SK-N-SH (cell line): ENCODE measurements around the gene EMP1. TPM values are rescaled to one million over a fixed set of nuclear protein-coding genes. Genes with fewer than 3 reads are reported as not detected.

ENCODE experiments used
- CTCF ChIA-PET: fragments of 300-600, 350-600 bp; formaldehyde crosslinking; extraction: SDS; loops from one replicate; lab custom pipeline; 2021; lab: Yijun Ruan, JAX
- POLR2A ChIA-PET: fragments of 350-600 bp; sonication (Branson Sonifier 250); formaldehyde crosslinking; extraction: SDS; loops from one replicate; lab custom pipeline; 2020; ENCODE audit warnings: antibody characterized with exemption, inconsistent platforms; lab: Yijun Ruan, JAX
- DNase-seq: peaks from one replicate; pipeline ENCODE4 v3.0.0; 2012
- H2AFZ ChIP-seq: fragments of 200-600 bp; sonication (generic); 2 replicates; pipeline ENCODE4 v1.8.1; 2016; ENCODE audit warnings: antibody characterized with exemption, mild to moderate bottlenecking, low read depth
- H3F3A ChIP-seq: fragments of 200-600 bp; sonication (generic); replicated peaks from 2 replicates; pipeline ENCODE3; 2016; ENCODE audit warnings: antibody characterized with exemption, mild to moderate bottlenecking; ENCODE audit not compliant: insufficient read depth
- H3K27ac ChIP-seq, 2 experiments: fragments of 200-500 bp in 1 of 2; fragments of 200-600 bp in 1 of 2; sonication (Bioruptor generic) in 1 of 2; sonication (generic), shearing (Covaris generic) in 1 of 2; 2 replicates each; pipeline versions ENCODE4 v1.5.1 to v1.6.1; 2014 to 2016; ENCODE audit warnings: low read depth in 2 of 2, inconsistent platforms in 1 of 2, low read length in 1 of 2, mild to moderate bottlenecking in 1 of 2, mixed read lengths in 1 of 2
- H3K27me3 ChIP-seq: fragments of 200-600 bp; sonication (generic), shearing (Covaris generic); 2 replicates; pipeline ENCODE4 v1.6.1; 2016; ENCODE audit warnings: mixed run types; ENCODE audit not compliant: insufficient read depth
- H3K36me3 ChIP-seq, 2 experiments: fragments of 200-500 bp in 1 of 2; fragments of 200-600 bp in 1 of 2; sonication (Bioruptor generic) in 1 of 2; sonication (generic) in 1 of 2; replicated peaks in 1 of 2; 2 replicates each; pipeline versions ENCODE3 to v1.5.1; 2014 to 2016; ENCODE audit warnings: low read length in 1 of 2, mild to moderate bottlenecking in 1 of 2; ENCODE audit not compliant: insufficient read depth in 2 of 2, control insufficient read depth in 1 of 2
- H3K4me1 ChIP-seq, 2 experiments: fragments of 200-500 bp in 1 of 2; fragments of 200-600 bp in 1 of 2; sonication (Bioruptor generic) in 1 of 2; sonication (generic), shearing (Covaris generic) in 1 of 2; 2 replicates each; pipeline versions ENCODE4 v1.5.1 to v1.6.1; 2014 to 2016; ENCODE audit warnings: low read depth in 1 of 2, low read length in 1 of 2, mixed run types in 1 of 2; ENCODE audit not compliant: insufficient read depth in 2 of 2, control insufficient read depth in 1 of 2
- H3K4me2 ChIP-seq: fragments of 200-600 bp; sonication (generic), shearing (Covaris generic); 2 replicates; pipeline ENCODE4 v1.6.1; 2017; ENCODE audit warnings: mixed run types
- H3K4me3 ChIP-seq, 2 experiments: fragments of 200-500 bp in 1 of 2; fragments of 200-600 bp in 1 of 2; sonication (Bioruptor generic) in 1 of 2; sonication (generic), shearing (Covaris generic) in 1 of 2; 2 replicates each; pipeline versions ENCODE4 v1.5.1 to v1.8.1; 2014 to 2016; ENCODE audit warnings: low read depth in 2 of 2, inconsistent platforms in 1 of 2, low read length in 1 of 2, mild to moderate bottlenecking in 1 of 2, mixed read lengths in 1 of 2, moderate library complexity in 1 of 2
- H3K79me2 ChIP-seq: fragments of 200-600 bp; sonication (generic); 2 replicates; pipeline ENCODE4 v1.8.1; 2017; ENCODE audit warnings: mild to moderate bottlenecking; ENCODE audit not compliant: insufficient read depth
- H3K9ac ChIP-seq: fragments of 200-600 bp; sonication (generic); 2 replicates; pipeline ENCODE4 v1.6.1; 2017; ENCODE audit warnings: mixed run types
- H3K9me2 ChIP-seq: fragments of 200-600 bp; sonication (generic); 2 replicates; pipeline ENCODE4 v1.6.1; 2017; ENCODE audit warnings: mixed run types
- H3K9me3 ChIP-seq: fragments of 200-600 bp; sonication (generic); 2 replicates; pipeline ENCODE4 v1.6.1; 2017; ENCODE audit warnings: mixed run types, mild to moderate bottlenecking, moderate library complexity
- H4K20me1 ChIP-seq: fragments of 200-600 bp; sonication (generic); 2 replicates; pipeline ENCODE4 v1.6.1; 2017; ENCODE audit warnings: mild to moderate bottlenecking, mixed run types; ENCODE audit not compliant: insufficient read depth
- EZH2phosphoT487 ChIP-seq: fragments of 200-600 bp; sonication (generic); IDR thresholded peaks from 2 replicates; pipeline ENCODE4 v1.6.1; 2017; ENCODE audit warnings: low read depth, mixed run types, mild to moderate bottlenecking, antibody characterized with exemption, moderate library complexity, borderline replicate concordance
- FOSL2 ChIP-seq: IDR thresholded peaks from 2 replicates; pipeline ENCODE4 v1.4.0; 2012; ENCODE audit warnings: low read depth, mild to moderate bottlenecking, moderate library complexity, borderline replicate concordance
- FOXJ3 ChIP-seq: sonication (generic); formaldehyde crosslinking; IDR thresholded peaks from 2 replicates; pipeline ENCODE4 v1.5.1; 2020; ENCODE audit warnings: mild to moderate bottlenecking, missing genetic modification reagents
- JUND ChIP-seq: IDR thresholded peaks from 2 replicates; pipeline ENCODE4 v1.4.0; 2012
- RAD21 ChIP-seq: IDR thresholded peaks from 2 replicates; pipeline ENCODE4 v1.6.1; 2012; ENCODE audit warnings: mild to moderate bottlenecking, low read length
- RCOR1 ChIP-seq: fragments of 150-350 bp; IDR thresholded peaks from 2 replicates; pipeline ENCODE4 v1.6.1; 2017; ENCODE audit warnings: antibody characterized with exemption, low read length
- RFX5 ChIP-seq: IDR thresholded peaks from 2 replicates; pipeline ENCODE4 v1.6.1; 2012; ENCODE audit warnings: mild to moderate bottlenecking, improper control_type of control experiment, low read length
- RXRA ChIP-seq: IDR thresholded peaks from 2 replicates; pipeline ENCODE4 v1.4.0; 2012; ENCODE audit warnings: low read depth, mild to moderate bottlenecking, borderline replicate concordance
- SMC3 ChIP-seq: IDR thresholded peaks from 2 replicates; pipeline ENCODE4 v1.6.1; 2012; ENCODE audit warnings: low read depth, low read length, improper control_type of control experiment
- TAF1 ChIP-seq: IDR thresholded peaks from 2 replicates; pipeline ENCODE4 v1.6.1; 2012; ENCODE audit warnings: low read depth, mild to moderate bottlenecking, low read length, moderate library complexity, borderline replicate concordance
- TEAD4 ChIP-seq: IDR thresholded peaks from 2 replicates; pipeline ENCODE4 v1.4.0; 2012; ENCODE audit warnings: mild to moderate bottlenecking, borderline replicate concordance; ENCODE audit not compliant: insufficient read depth
- ZBTB33 ChIP-seq: IDR thresholded peaks from 2 replicates; pipeline ENCODE4 v1.4.0; 2012; ENCODE audit warnings: low read depth, borderline replicate concordance
- WGBS: methylation state at CpG from one replicate; pipeline ENCODE4 v1.1.6; 2017; ENCODE audit warnings: low lambda C conversion rate; 5-methylcytosine and 5-hydroxymethylcytosine counted together
- polyA plus RNA-seq, 3 experiments: library from polyadenylated mRNA; depleted of rRNA; stranded (reverse); fragments of >200 nt; gene quantifications; 2 replicates each; pipeline ENCODE4 v1.2.3, GENCODE V29; 2012
- TF ChIP-seq, protein P1 (sequence below): fragments of 200-600 bp; sonication (generic); IDR thresholded peaks from 2 replicates; pipeline ENCODE4 v1.6.1; 2017; ENCODE audit warnings: antibody characterized with exemption, mild to moderate bottlenecking, moderate library complexity
- TF ChIP-seq, protein P2 (sequence below): IDR thresholded peaks from 2 replicates; pipeline ENCODE4 v1.6.1; 2012; ENCODE audit warnings: mild to moderate bottlenecking, low read depth, low read length, moderate library complexity
- TF ChIP-seq, protein P3 (sequence below): IDR thresholded peaks from 2 replicates; pipeline ENCODE4 v1.4.0; 2012; ENCODE audit warnings: low read depth

The EMP1 gene
- polyA plus RNA-seq, 1 of the 3 experiments (the other 2 are of a cell fraction) = 67.4 TPM

DNA sequence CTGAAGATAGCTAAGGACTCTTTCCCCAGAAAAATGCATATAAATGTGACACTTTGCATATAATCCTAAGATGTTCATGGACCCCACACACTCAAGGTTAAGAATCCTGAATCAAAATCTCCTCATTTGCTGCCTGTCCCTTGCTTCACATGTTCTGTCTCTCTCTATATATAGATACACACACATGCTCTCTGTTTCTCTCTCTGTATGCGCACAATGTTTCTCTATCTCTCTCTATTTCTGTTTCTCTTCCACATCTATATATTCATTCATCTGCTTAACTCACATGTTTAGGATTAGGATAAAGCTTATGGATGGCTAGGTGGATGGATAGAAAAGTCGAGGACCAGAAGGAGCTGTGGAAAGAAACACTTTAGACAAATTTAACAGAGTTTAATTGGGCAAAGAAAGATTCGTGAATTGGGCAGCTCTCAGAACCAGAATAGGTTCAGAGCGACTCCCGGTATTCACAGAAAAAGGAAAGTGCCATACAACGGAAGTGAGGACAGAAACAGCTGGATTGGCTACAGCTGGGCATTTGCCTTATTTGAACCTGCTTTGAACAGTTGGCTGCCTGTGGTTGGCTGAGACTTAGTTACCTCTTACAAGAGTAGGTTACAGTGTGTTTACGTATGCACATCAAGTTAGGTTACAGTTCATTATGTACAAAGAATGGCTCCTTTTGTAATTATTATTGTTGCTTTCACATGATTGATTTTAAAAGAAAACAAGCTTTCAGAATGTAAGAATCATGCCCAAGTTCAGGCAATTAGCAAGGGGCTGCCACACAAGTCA lies 57.6 kb downstream of the EMP1 start:
- POLR2A ChIA-PET = no interaction called here
- no peak overlapping the region for H2AFZ ChIP-seq
- H3K36me3 ChIP-seq = no peaks in the 10 kb centered on the region
- CTCF ChIA-PET = interaction anchor here (0.9 to 5.1 kb wide), 9 partner anchors 10 to 313 kb away, joined by 3 to 66 read pairs (median 3); no protein-coding TSS in a partner anchor
- WGBS = 72% methylated on average over 7 of the region's 7 CpGs
- no peak overlapping the region for H3K4me2 ChIP-seq
- H3F3A ChIP-seq = peaks cover 4% of the 10 kb centered on the region
- no peak overlapping the region for H3K9ac ChIP-seq
- no peak for TF ChIP-seq RCOR1
- no peak for TF ChIP-seq SMC3
- no peaks in the 10 kb centered on the region for H3K9me3 ChIP-seq
- no peak for DNase-seq
- H3K4me1 ChIP-seq = peaks cover 4 to 8% of the 10 kb centered on the region in 2 experiments; a peak in 2 of 4 replicates
- H3K4me3 ChIP-seq = no peak overlapping the region
- H3K27ac ChIP-seq = no peak overlapping the region
- H3K27me3 ChIP-seq = no peaks in the 10 kb centered on the region; the same call in 1 of the 2 replicates
- H4K20me1 ChIP-seq = no peaks in the 10 kb centered on the region
- no peaks in the 10 kb centered on the region for H3K9me2 ChIP-seq
- no peaks in the 10 kb centered on the region for H3K79me2 ChIP-seq

- Histone ChIP-seq H3K27ac (no peak overlapping the region), H3K4me1 (peaks cover 0 to 4% of the 10 kb centered on the region in 2 experiments; a peak in 1 of 4 replicates), H3K27me3 (no peaks in the 10 kb centered on the region; the same call in 1 of the 2 replicates), H3K9me2 (no peaks in the 10 kb centered on the region), H4K20me1 (no peaks in the 10 kb centered on the region), H3K36me3 (no peaks in the 10 kb centered on the region), H3K9me3 (no peaks in the 10 kb centered on the region), H3K4me2 (peak overlapping the region; percentile 64; the same call in 1 of the 2 replicates), H3K4me3 (peak overlapping the region; percentile 30 to 59; a peak in 3 of 4 replicates), H3F3A (no peaks in the 10 kb centered on the region), H2AFZ (peak overlapping the region; percentile 95; the same call in 1 of the 2 replicates), H3K79me2 (no peaks in the 10 kb centered on the region), H3K9ac (no peak overlapping the region)
- WGBS = 33% methylated on average over 18 of the region's 18 CpGs
- CTCF ChIA-PET = interaction anchor here (0.7 to 5.1 kb wide), 39 partner anchors 8 to 413 kb away, joined by 3 to 66 read pairs (median 4); partner anchors contain the start of gene GPRC5A
- peak; percentile 87 for DNase-seq
- POLR2A ChIA-PET = no interaction called here
- TF ChIP-seq RXRA (no peak), RFX5 (0 out of 2 replicates have a peak, but pooled peaks have one; percentile 22), RAD21 (peak; percentile 75), EZH2phosphoT487 (no peak), TEAD4 (no peak), FOSL2 (peak; percentile 48; the same call in 1 of the 2 replicates), ZBTB33 (no peak), JUND (no peak), FOXJ3 (CRISPR knock-in tag) (no peak), SMC3 (peak; percentile 64), TAF1 (no peak)
- TF ChIP-seq, protein P1, sequence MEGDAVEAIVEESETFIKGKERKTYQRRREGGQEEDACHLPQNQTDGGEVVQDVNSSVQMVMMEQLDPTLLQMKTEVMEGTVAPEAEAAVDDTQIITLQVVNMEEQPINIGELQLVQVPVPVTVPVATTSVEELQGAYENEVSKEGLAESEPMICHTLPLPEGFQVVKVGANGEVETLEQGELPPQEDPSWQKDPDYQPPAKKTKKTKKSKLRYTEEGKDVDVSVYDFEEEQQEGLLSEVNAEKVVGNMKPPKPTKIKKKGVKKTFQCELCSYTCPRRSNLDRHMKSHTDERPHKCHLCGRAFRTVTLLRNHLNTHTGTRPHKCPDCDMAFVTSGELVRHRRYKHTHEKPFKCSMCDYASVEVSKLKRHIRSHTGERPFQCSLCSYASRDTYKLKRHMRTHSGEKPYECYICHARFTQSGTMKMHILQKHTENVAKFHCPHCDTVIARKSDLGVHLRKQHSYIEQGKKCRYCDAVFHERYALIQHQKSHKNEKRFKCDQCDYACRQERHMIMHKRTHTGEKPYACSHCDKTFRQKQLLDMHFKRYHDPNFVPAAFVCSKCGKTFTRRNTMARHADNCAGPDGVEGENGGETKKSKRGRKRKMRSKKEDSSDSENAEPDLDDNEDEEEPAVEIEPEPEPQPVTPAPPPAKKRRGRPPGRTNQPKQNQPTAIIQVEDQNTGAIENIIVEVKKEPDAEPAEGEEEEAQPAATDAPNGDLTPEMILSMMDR = peak; percentile 99
- TF ChIP-seq, protein P2, sequence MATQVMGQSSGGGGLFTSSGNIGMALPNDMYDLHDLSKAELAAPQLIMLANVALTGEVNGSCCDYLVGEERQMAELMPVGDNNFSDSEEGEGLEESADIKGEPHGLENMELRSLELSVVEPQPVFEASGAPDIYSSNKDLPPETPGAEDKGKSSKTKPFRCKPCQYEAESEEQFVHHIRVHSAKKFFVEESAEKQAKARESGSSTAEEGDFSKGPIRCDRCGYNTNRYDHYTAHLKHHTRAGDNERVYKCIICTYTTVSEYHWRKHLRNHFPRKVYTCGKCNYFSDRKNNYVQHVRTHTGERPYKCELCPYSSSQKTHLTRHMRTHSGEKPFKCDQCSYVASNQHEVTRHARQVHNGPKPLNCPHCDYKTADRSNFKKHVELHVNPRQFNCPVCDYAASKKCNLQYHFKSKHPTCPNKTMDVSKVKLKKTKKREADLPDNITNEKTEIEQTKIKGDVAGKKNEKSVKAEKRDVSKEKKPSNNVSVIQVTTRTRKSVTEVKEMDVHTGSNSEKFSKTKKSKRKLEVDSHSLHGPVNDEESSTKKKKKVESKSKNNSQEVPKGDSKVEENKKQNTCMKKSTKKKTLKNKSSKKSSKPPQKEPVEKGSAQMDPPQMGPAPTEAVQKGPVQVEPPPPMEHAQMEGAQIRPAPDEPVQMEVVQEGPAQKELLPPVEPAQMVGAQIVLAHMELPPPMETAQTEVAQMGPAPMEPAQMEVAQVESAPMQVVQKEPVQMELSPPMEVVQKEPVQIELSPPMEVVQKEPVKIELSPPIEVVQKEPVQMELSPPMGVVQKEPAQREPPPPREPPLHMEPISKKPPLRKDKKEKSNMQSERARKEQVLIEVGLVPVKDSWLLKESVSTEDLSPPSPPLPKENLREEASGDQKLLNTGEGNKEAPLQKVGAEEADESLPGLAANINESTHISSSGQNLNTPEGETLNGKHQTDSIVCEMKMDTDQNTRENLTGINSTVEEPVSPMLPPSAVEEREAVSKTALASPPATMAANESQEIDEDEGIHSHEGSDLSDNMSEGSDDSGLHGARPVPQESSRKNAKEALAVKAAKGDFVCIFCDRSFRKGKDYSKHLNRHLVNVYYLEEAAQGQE = no peak
- TF ChIP-seq, protein P3, sequence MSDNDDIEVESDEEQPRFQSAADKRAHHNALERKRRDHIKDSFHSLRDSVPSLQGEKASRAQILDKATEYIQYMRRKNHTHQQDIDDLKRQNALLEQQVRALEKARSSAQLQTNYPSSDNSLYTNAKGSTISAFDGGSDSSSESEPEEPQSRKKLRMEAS = 0 out of 2 replicates have a peak, but pooled peaks have one; percentile 38
Observed at GRCh38 chr12:13255792-13256691, 59.5 kb downstream of the EMP1 start.
